ENCODE results near the gene CA4. TPM values are rescaled to one million over a fixed set of nuclear protein-coding genes. Genes with fewer than 3 reads are reported as not detected.
A peak's percentile ranks its signal among the peaks of the same experiment; 100 is the strongest.

The CA4 gene
- total RNA-seq, 2 donors from 2014 or later = 1.5 to 3.0 TPM

DNA sequence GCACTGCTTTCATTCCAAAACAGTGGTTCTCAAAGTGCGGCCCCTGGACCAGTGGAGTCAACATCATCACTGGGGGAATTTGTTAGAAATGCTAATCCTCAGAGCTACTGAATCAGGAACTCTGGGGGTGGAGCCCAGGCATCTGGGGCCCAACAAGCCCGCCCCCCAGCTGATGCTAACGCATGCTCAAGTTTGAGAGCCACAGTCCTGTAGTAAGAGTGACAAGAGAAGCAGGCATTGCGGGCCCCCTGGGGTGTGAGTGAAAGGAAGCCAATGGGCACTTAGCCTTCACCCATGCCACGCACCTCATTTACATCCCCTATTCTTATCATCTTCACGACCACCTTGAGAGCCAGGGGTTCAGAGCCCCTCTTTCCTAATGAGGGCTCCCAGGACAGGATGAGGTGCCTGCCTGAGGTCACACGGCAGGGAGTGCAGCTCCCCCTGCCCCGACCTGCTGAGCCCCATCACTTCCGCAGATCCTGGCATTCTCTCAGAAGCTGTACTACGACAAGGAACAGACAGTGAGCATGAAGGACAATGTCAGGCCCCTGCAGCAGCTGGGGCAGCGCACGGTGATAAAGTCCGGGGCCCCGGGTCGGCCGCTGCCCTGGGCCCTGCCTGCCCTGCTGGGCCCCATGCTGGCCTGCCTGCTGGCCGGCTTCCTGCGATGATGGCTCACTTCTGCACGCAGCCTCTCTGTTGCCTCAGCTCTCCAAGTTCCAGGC lies 9.1 kb downstream of the CA4 start:
- no peak overlapping the region for H3K27ac Mint-ChIP-seq
- Histone ChIP-seq H3K27me3 (ENCODE audit: control insufficient read depth, insufficient read depth, low read length, poor library complexity, severe bottlenecking) (peaks cover 6% of the 10 kb centered on the region), H3K4me3 (ENCODE audit: low read length) (no peak overlapping the region), H3K9me3 (ENCODE audit: control insufficient read depth, low read length) (no peaks in the 10 kb centered on the region), H3K36me3 (ENCODE audit: control insufficient read depth, insufficient read depth, low read length) (no peaks in the 10 kb centered on the region), H3K9ac (ENCODE audit: extremely low read depth, low read length, poor library complexity, severe bottlenecking) (no peak overlapping the region), H3K4me1 (ENCODE audit: control insufficient read depth, insufficient read depth, low read length) (peaks cover 4% of the 10 kb centered on the region), H3K27ac (ENCODE audit: low read depth, low read length) (no peak overlapping the region)
- peaks cover 31% of the 10 kb centered on the region for H3K27me3 Mint-ChIP-seq (ENCODE audit: insufficient read depth)
- no peaks in the 10 kb centered on the region for H3K36me3 Mint-ChIP-seq (ENCODE audit: low read depth)
- 29 to 32% methylated on average over 16 to 19 of the region's 19 CpGs for WGBS, 2 experiments (ENCODE audit: insufficient coverage in 1 of 2, insufficient read length in 1 of 2)
- peaks cover 34% of the 10 kb centered on the region for H3K4me1 Mint-ChIP-seq
- DNase-seq = peak; percentile 85
- no peaks in the 10 kb centered on the region for H3K9me3 Mint-ChIP-seq
- TF ChIP-seq, protein P1, sequence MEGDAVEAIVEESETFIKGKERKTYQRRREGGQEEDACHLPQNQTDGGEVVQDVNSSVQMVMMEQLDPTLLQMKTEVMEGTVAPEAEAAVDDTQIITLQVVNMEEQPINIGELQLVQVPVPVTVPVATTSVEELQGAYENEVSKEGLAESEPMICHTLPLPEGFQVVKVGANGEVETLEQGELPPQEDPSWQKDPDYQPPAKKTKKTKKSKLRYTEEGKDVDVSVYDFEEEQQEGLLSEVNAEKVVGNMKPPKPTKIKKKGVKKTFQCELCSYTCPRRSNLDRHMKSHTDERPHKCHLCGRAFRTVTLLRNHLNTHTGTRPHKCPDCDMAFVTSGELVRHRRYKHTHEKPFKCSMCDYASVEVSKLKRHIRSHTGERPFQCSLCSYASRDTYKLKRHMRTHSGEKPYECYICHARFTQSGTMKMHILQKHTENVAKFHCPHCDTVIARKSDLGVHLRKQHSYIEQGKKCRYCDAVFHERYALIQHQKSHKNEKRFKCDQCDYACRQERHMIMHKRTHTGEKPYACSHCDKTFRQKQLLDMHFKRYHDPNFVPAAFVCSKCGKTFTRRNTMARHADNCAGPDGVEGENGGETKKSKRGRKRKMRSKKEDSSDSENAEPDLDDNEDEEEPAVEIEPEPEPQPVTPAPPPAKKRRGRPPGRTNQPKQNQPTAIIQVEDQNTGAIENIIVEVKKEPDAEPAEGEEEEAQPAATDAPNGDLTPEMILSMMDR (conservative IDR thresholded peaks at IDR 0.05) = no peak
- H3K4me3 Mint-ChIP-seq = peak overlapping the region; percentile 13

GRCh38 chr17:60159479-60159866 lies 9.7 kb downstream of the CA4 start:
- H3K4me1 Mint-ChIP-seq = peaks cover 33% of the 10 kb centered on the region
- 68 to 100% methylated on average over 2 to 6 of the region's 6 CpGs for WGBS, 2 experiments (ENCODE audit: insufficient coverage in 1 of 2, insufficient read length in 1 of 2)
- peaks cover 6% of the 10 kb centered on the region for H3K27me3 ChIP-seq (ENCODE audit: control insufficient read depth, insufficient read depth, low read length, poor library complexity, severe bottlenecking)
- H3K9me3 Mint-ChIP-seq = no peaks in the 10 kb centered on the region
- no peak overlapping the region for H3K27ac ChIP-seq (ENCODE audit: low read depth, low read length)
- no peaks in the 10 kb centered on the region for H3K36me3 ChIP-seq (ENCODE audit: control insufficient read depth, insufficient read depth, low read length)
- H3K4me3 ChIP-seq (ENCODE audit: low read length) = no peak overlapping the region
- H3K9ac ChIP-seq (ENCODE audit: extremely low read depth, low read length, poor library complexity, severe bottlenecking) = no peak overlapping the region
- peaks cover 4% of the 10 kb centered on the region for H3K4me1 ChIP-seq (ENCODE audit: control insufficient read depth, insufficient read depth, low read length)
- H3K4me3 Mint-ChIP-seq = no peak overlapping the region
- no peaks in the 10 kb centered on the region for H3K9me3 ChIP-seq (ENCODE audit: control insufficient read depth, low read length)
- H3K27ac Mint-ChIP-seq = no peak overlapping the region
- no peaks in the 10 kb centered on the region for H3K36me3 Mint-ChIP-seq (ENCODE audit: low read depth)
- no peak for DNase-seq
- TF ChIP-seq, protein P1 (conservative IDR thresholded peaks at IDR 0.05) = peak; percentile 45
- peaks cover 30% of the 10 kb centered on the region for H3K27me3 Mint-ChIP-seq (ENCODE audit: insufficient read depth)

- 60 to 61% methylated on average over 1 to 10 of the region's 10 CpGs for WGBS, 2 experiments (ENCODE audit: insufficient coverage in 1 of 2, insufficient read length in 1 of 2)
- TF ChIP-seq, protein P1 (conservative IDR thresholded peaks at IDR 0.05) = no peak
- peak overlapping the region; percentile 55 for H3K27ac Mint-ChIP-seq
- Histone ChIP-seq H3K27me3 (ENCODE audit: control insufficient read depth, insufficient read depth, low read length, poor library complexity, severe bottlenecking) (peaks cover 6% of the 10 kb centered on the region), H3K27ac (ENCODE audit: low read depth, low read length) (no peak overlapping the region), H3K4me3 (ENCODE audit: low read length) (no peak overlapping the region), H3K9ac (ENCODE audit: extremely low read depth, low read length, poor library complexity, severe bottlenecking) (no peak overlapping the region), H3K36me3 (ENCODE audit: control insufficient read depth, insufficient read depth, low read length) (no peaks in the 10 kb centered on the region), H3K9me3 (ENCODE audit: control insufficient read depth, low read length) (no peaks in the 10 kb centered on the region), H3K4me1 (ENCODE audit: control insufficient read depth, insufficient read depth, low read length) (no peaks in the 10 kb centered on the region)
- no peak overlapping the region for H3K4me3 Mint-ChIP-seq
- DNase-seq = peak; percentile 79
- no peaks in the 10 kb centered on the region for H3K9me3 Mint-ChIP-seq
- peaks cover 31% of the 10 kb centered on the region for H3K4me1 Mint-ChIP-seq
- no peaks in the 10 kb centered on the region for H3K36me3 Mint-ChIP-seq (ENCODE audit: low read depth)
- H3K27me3 Mint-ChIP-seq (ENCODE audit: insufficient read depth) = peaks cover 25% of the 10 kb centered on the region
Measured at GRCh38 chr17:60160829-60161501, 11.2 kb downstream of the CA4 start.

All from endodermal cell (in vitro differentiated cells).